HG02885 (cell line): Measurements from ENCODE around the gene TSC22D3.
A peak's percentile ranks its signal among the peaks of the same experiment; 100 is the strongest.
"Not testable (repeated sequence)": the region's sequence is repeated elsewhere in the genome, so short reads cannot be mapped to it uniquely, and the experiment has no call there.

ENCODE experiments used
- ATAC-seq: cut with Tn5 transposase; IDR thresholded peaks from one replicate; pipeline ENCODE4 v1.9.1; 2021; ENCODE audit warnings: mild to moderate bottlenecking; ENCODE audit not compliant: unreplicated experiment, poor library complexity

TSC22D3 gene

DNA sequence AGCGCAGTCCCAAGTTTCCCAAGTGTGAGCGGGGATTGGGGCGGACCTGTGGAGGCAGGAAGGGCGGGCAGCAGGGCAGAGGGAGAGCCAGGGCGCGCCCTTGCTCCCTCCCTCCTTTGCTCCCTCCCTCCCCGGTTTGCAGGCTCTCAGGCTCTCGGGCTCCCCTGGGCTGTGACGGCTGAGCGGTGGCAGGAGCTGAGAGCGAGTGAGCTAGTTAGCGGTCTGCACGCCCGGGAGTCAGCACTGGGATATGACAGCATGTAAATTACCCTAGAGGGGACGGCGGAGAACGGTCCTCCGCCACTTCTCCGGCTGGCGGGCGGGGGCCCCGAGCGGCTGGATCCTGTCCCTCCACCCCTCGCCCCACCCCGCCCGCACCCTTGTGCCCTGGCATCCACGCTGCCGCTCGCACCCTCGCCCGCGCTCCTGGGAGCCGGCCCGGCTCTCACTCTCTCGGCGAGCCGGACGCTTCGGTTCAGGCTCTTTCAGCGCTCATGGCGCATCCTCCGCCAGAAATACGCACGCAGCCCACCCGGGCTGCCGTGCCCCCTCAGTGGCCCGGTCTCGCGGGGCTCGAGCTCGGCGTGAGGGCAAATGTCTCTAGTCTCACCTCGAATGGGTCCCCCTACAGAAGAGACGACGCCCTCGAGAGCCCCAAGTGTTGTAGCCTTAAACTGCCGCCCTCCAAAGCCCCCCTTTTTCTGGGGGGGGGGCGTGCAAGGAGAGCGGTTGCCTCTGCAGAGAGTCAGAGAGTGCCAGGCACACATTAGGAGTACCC, at the start of gene TSC22D3:
TSC22D3 (minus strand) TSS at position 54 of the 778 bp plus-strand sequence. CDS start 368 bp downstream, outside the sequence.
- peak; percentile 80 for ATAC-seq

DNA sequence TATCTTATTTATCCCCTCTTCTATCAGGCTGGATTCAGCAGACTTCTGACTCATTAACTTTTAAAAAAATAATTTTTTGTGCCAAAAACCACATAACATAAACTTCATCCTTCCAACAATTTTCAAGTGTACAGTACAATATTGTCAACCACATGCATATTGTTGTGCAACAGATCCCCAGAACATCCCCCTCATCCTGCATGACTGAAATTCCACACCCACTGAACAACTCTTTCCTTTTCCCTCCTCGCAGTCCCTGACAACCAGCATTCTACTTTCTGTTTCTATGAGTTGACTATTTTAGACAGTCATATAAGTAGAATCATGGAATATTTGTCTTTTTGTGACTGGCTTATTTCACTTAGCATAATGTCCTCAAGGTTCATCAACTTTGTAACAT, 47.9 kb upstream of the TSC22D3 start:
- ATAC-seq: no peak

DNA sequence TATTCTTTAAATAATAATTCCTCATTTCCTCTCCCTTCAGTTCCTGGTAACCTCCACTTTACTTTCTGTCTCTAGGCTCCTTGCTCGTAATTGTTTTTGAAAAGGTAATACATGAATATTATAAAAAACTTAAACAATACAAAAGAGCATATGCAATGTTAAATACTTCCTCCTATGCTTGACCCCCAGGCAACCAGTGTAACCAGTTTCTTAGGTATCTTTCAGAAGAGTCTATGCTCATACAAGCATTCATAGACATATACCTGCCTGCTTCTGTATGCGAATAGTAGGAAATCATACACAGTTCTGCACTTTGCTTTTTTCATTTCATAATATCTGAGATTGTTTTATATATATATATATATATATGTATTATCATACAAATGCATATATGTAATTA, 47.5 kb upstream of the TSC22D3 start:
- no peak for ATAC-seq

DNA sequence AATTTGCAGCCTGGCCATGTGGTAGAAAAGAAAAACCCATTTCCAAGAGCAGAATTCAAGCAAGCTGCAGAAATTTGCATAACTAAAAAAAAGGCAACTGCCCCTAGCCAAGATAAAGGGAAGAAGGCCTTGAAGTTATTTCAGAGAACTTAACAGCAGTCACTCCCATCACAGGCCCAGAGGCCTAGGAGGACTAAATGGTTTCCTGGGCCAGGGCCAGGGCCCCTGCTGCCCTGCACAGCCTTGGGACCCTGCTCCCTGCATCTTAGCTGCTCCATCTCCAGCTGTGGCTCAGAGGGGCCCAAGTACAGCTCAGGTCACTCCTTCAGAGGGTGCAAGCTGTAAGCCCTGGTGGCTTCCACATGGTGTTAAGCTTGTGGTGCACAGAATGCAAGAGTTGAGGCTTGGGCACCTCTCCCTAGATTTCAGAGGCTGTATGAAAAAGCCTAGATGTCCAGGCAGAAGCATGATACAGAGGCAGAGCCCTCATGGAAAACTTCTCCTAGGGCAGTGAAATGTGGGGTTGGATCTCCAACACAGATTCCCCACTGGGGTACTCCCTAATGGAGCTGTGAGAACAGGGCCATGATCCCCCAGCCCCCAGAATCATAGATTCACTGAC, 43.4 kb upstream of the TSC22D3 start:
- ATAC-seq: no peak

DNA sequence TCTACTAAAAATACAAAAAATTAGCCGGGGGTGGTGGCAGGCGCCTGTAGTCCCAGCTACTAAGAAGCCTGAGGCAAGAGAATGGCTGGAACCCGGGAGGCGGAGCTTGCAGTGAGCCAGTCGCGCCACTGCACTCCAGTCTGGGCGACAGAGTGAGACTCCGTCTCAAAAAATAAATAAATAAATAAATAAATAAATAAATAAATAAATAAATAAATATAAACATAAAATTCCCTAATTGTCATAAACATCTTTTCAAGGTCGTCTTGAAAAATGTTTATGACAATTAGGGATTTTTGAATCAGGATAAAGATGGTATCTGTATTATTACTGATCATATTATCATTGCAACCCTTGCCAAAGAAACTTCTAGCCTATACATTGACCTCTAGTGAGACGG, 34.5 kb upstream of the TSC22D3 start:
- ATAC-seq: not testable (repeated sequence)

- ATAC-seq: no peak
These were observed 29.6 kb upstream of the TSC22D3 start for GRCh38 chrX:107805179-107805578.

- no peak for ATAC-seq
These were observed 28.8 kb upstream of the TSC22D3 start for GRCh38 chrX:107804427-107804826.

DNA sequence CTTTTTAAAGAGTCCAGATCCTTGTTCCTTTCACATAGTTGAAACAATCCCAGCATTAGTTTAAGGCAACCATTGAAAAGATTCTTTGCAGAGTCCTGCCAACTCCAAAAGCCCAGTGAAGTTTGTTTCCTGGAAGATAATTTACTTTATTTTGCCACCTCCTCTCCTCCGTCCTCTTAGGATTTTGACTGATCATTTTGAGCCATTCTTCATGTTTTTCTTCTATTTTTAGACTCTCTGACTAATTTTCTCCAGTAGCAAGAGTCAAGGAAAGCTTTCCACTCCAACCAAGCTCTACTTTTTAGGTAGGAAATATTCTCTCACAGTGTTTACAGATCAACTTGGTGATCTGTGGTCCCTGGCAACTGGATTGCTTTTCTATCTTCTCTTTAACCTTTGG, 12.2 kb upstream of the TSC22D3 start:
- ATAC-seq: no peak

GRCh38 chrX:107780525-107780924, 4.9 kb upstream of the TSC22D3 start:
- no peak for ATAC-seq

DNA sequence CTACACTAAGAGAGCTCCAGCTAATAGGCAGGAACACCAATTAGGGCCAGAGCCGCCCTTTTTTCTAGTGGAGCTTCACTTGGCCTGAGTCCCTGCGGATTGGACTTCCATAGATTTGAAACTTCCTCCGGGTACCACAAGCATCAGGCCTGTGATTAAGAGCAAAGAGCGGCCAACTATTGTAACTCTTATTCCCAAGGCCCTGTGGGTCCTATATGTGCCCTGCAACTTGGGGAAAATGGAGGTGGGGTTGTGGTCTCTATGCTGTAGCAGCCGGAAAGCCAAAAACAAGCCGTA, 1.9 kb upstream of the TSC22D3 start, which contains the start of gene NCBP2L:
NCBP2L (plus strand) TSS at position 198 of the 297 bp plus-strand sequence. CDS start 16,488 bp downstream, outside the sequence.
- no peak for ATAC-seq

GRCh38 chrX:107776649-107777535, 1.3 kb upstream of the TSC22D3 start:
- peak; percentile 80 for ATAC-seq

- peak; percentile 11 for ATAC-seq
These were observed 420 bp downstream of the TSC22D3 start for GRCh38 chrX:107775000-107775733.

DNA sequence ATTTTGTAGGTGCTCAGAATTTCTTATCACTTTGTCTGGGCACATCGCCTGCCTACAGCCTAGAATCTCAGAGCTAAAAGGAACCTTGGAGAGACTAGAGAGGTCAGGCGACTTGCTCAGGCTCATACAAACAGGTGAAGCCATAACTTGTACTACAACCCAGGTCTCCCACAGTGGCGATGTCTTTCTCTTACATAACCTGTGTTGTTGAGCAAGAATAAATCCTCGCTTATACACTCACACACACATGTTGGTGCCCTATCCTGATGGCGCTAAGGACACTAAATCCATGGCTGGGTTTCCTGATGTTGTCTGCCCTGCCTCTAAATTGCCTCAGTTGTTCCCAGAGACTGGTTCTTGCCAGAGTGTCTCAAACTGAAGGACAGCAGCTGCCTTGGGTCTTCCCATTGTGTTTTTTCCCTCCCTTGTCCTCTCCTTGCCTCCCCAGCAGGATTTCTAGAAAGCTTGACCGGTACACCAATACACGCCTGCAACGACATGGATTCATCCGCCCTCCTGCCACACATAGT, 1.6 kb downstream of the TSC22D3 start:
- no peak for ATAC-seq

GRCh38 chrX:107773206-107773605, 2.4 kb downstream of the TSC22D3 start:
- no peak for ATAC-seq

GRCh38 chrX:107769581-107770317, 5.8 kb downstream of the TSC22D3 start:
- no peak for ATAC-seq

- ATAC-seq: no peak
These were observed 7.5 kb downstream of the TSC22D3 start for GRCh38 chrX:107768051-107768450.

- ATAC-seq: no peak
These were observed 9.0 kb downstream of the TSC22D3 start for GRCh38 chrX:107766470-107767150.

DNA sequence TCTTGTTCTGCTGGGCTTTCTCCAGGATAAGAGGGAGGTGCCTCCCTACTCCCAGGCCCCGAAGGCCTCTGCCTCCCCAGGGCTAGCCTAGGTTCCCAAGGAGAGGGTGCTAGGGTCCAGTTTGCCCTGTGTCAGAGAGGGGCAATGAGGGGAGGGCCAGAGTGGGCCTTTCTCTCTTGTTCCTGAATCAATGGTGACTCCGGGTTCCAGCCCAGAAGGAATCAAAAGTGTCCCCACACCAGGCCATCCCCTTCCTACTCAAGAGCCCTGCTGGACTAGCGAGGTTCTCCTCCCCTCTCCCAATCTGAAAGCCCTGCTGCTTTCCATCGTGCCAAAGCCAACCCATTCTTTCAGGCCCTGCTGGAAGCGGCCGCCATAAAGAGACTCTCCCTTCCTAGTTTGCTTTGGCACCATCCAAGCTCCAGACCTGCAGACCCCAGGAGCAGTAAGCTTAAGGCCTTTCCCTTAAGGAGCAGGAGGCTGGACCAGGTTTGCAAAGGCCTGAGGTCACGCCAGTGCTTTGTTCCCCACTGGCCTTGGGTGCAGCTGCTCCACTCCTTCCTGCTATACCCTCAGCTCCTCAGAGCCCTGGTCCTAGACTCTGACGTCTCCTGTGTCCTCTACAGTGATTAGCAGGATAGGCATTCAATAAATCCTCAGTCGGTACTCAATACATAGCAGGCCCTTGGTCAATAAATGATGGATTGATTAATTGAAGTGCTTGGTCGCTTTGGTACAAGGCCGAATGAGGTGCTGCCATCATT, 10.6 kb downstream of the TSC22D3 start:
- ATAC-seq: no peak
